Measurements from ENCODE around the gene ZNF525. TPM values are rescaled to one million over a fixed set of nuclear protein-coding genes. Genes with fewer than 3 reads are reported as not detected.

ZNF525 gene
- 3.6 and 7.6 TPM in 2 replicates for total RNA-seq (2014; rRNA removed; shearing (Covaris generic))
- polyA plus RNA-seq (2016; fragmentation: Nextera tagmentation; extraction: Ambion mirVana) = 1.9 and 2.0 TPM in 2 replicates

DNA sequence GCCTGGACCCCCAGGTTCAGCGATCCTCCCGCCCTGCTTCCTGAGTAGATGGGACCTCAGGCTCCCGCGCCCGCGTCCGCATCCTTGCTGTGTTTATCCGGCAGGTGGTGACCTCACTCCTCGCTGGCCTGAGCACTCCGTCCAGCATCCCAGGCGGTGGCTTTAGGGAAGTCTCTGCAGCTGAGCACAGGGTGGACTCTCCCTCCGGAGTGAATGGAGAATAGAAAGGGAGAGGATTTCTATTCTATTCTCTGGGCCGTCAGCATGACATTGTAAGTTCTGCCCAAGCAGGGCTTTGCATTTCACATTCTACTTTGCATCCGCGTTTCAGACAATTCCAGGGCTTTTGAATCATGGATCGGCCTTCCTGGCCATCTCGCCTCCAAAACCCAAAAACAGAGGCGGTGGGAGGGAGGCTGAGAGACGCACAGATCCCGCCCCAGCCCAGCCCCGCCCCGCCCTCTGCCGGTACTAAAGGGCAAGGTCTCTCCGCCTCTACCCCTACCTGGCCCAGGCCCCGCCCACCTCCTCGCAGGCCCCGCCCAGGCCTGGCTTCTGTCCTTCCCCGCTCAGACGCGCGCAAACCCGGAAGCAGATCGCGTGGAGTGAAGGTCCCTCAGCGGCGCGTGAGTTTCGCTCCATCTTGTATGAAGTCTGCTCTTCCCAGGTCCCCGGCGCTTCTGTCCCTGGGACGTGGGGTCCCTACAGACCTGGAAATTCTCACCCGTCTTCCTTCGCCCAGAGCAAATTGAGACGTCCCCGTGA lies at the start of gene ZNF525:
Gene ZNF525 (plus strand): TSS at position 572 of the 765 bp plus-strand sequence. CDS start 6,577 bp downstream, outside the sequence.
- no peaks in the 10 kb centered on the region for H3K9me3 ChIP-seq (ENCODE audit: low read depth)
- H3K36me3 ChIP-seq (ENCODE audit: low read depth) = no peaks in the 10 kb centered on the region
- no peaks in the 10 kb centered on the region for H3K79me2 ChIP-seq (ENCODE audit: insufficient read depth)
- TF ChIP-seq EZH2 (IDR thresholded peaks at IDR 0.05; ENCODE audit: insufficient read depth, poor library complexity, severe bottlenecking) (no peak), EZH2phosphoT487 (IDR thresholded peaks at IDR 0.05; ENCODE audit: insufficient read depth, low read depth) (no peak)
- peak within 1 kb of the TSS; percentile 83 for H3K4me3 ChIP-seq
- peak within 1 kb of the TSS; percentile 93 for H3K4me2 ChIP-seq (ENCODE audit: unreplicated experiment)
- peak; percentile 89 for DNase-seq
- 2% methylated on average over 40 to 45 of the region's 45 CpGs for WGBS, 2 experiments (ENCODE audit: low coverage in 1 of 2, low lambda C conversion rate in 2 of 2, missing lambda C conversion rate in 2 of 2)
- H3K9me2 ChIP-seq (ENCODE audit: insufficient read depth) = no peaks in the 10 kb centered on the region
- no peaks in the 10 kb centered on the region for H3F3A ChIP-seq (ENCODE audit: insufficient read depth)
- peak within 1 kb of the TSS; percentile 93 for H2AFZ ChIP-seq
- H3K27ac ChIP-seq = no peak within 1 kb of the TSS
- no peaks in the 10 kb centered on the region for H3K4me1 ChIP-seq (ENCODE audit: insufficient read depth)
- in situ Hi-C loops (cut with MboI) = no loop called here
- H4K20me1 ChIP-seq (ENCODE audit: insufficient read depth) = no peaks in the 10 kb centered on the region
- peak within 1 kb of the TSS; percentile 78 for H3K9ac ChIP-seq
- H3K27me3 ChIP-seq (replicated peaks; ENCODE audit: insufficient read depth) = no peaks in the 10 kb centered on the region

DNA sequence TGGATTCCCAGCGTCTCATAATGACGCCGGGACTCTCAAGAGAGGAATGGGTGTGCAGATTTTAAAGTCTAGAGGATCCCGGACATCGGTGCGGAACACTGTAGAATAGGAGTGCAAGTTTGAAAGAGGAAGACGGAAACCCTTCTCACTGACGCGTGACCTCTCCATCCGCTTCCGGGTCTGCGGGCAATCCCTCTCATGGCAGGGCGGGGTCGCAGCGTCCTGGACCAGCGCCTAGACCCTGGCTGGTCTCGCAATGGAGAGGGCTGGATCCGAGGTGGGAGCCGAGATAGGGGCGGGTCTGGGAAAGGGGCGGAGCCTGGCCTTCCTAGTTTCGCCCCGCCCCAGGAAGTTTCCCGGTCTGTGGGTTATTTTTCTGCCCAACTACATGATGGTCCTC lies 36.5 kb upstream of the ZNF525 start:
- no peaks in the 10 kb centered on the region for H3K9me3 ChIP-seq (ENCODE audit: low read depth)
- no peak overlapping the region for H3K4me2 ChIP-seq (ENCODE audit: unreplicated experiment)
- peak overlapping the region; percentile 79 for H2AFZ ChIP-seq
- no peaks in the 10 kb centered on the region for H3K9me2 ChIP-seq (ENCODE audit: insufficient read depth)
- no peak overlapping the region for H3K9ac ChIP-seq
- H3K27ac ChIP-seq = no peak overlapping the region
- DNase-seq = peak; percentile 62
- H3K79me2 ChIP-seq (ENCODE audit: insufficient read depth) = peaks cover 3% of the 10 kb centered on the region
- H3K36me3 ChIP-seq (ENCODE audit: low read depth) = no peaks in the 10 kb centered on the region
- no peak for TF ChIP-seq EZH2phosphoT487 (IDR thresholded peaks at IDR 0.05; ENCODE audit: insufficient read depth, low read depth)
- TF ChIP-seq EZH2 (IDR thresholded peaks at IDR 0.05; ENCODE audit: insufficient read depth, poor library complexity, severe bottlenecking) = no peak
- no peaks in the 10 kb centered on the region for H3K4me1 ChIP-seq (ENCODE audit: insufficient read depth)
- 16 to 25% methylated on average over 24 of the region's 24 CpGs for WGBS, 2 experiments (ENCODE audit: low coverage in 1 of 2, low lambda C conversion rate in 2 of 2, missing lambda C conversion rate in 2 of 2)
- no peaks in the 10 kb centered on the region for H4K20me1 ChIP-seq (ENCODE audit: insufficient read depth)
- H3F3A ChIP-seq (ENCODE audit: insufficient read depth) = no peaks in the 10 kb centered on the region
- in situ Hi-C loops (cut with MboI) = no loop called here
- no peaks in the 10 kb centered on the region for H3K27me3 ChIP-seq (replicated peaks; ENCODE audit: insufficient read depth)
- H3K4me3 ChIP-seq = peak overlapping the region; percentile 56

DNA sequence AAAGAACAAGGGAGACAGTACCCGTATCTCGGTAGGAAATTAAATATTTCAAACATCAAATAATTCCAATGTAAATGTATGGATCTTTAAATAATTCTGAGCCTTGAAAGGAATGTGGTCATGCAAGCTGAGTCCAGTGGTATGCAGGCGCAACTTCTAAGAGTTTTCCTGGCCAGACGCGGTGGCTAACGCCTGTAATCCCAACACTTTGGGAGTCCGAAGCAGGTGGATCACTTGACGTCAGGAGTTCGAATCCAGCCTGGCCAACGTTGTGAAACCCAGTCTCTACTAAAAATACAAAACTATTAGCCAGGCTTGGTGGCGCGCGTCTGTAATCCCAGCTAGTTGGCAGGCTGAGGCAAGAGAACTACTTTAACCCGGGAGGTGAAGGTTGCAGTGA lies 33.0 kb upstream of the ZNF525 start:
- H3K36me3 ChIP-seq (ENCODE audit: low read depth) = no peaks in the 10 kb centered on the region
- no peaks in the 10 kb centered on the region for H4K20me1 ChIP-seq (ENCODE audit: insufficient read depth)
- no peaks in the 10 kb centered on the region for H3K9me2 ChIP-seq (ENCODE audit: insufficient read depth)
- WGBS, 2 experiments (ENCODE audit: low coverage in 1 of 2, low lambda C conversion rate in 2 of 2, missing lambda C conversion rate in 2 of 2) = 54 to 63% methylated on average over 14 of the region's 14 CpGs
- H3K79me2 ChIP-seq (ENCODE audit: insufficient read depth) = peaks cover 34% of the 10 kb centered on the region
- no peaks in the 10 kb centered on the region for H3F3A ChIP-seq (ENCODE audit: insufficient read depth)
- peak overlapping the region; percentile 97 for H3K4me3 ChIP-seq
- H3K27me3 ChIP-seq (replicated peaks; ENCODE audit: insufficient read depth) = no peaks in the 10 kb centered on the region
- H2AFZ ChIP-seq = peak overlapping the region; percentile 95
- H3K27ac ChIP-seq = no peak overlapping the region
- 0 out of 2 replicates have a peak, but pooled peaks cover 6% of the 10 kb centered on the region for H3K4me1 ChIP-seq (ENCODE audit: insufficient read depth)
- no peak for DNase-seq
- peak overlapping the region; percentile 89 for H3K4me2 ChIP-seq (ENCODE audit: unreplicated experiment)
- in situ Hi-C loops (cut with MboI) = no loop called here
- H3K9me3 ChIP-seq (ENCODE audit: low read depth) = no peaks in the 10 kb centered on the region
- no peak for TF ChIP-seq EZH2phosphoT487 (IDR thresholded peaks at IDR 0.05; ENCODE audit: insufficient read depth, low read depth)
- TF ChIP-seq EZH2 (IDR thresholded peaks at IDR 0.05; ENCODE audit: insufficient read depth, poor library complexity, severe bottlenecking) = no peak
- H3K9ac ChIP-seq = peak overlapping the region; percentile 88

DNA sequence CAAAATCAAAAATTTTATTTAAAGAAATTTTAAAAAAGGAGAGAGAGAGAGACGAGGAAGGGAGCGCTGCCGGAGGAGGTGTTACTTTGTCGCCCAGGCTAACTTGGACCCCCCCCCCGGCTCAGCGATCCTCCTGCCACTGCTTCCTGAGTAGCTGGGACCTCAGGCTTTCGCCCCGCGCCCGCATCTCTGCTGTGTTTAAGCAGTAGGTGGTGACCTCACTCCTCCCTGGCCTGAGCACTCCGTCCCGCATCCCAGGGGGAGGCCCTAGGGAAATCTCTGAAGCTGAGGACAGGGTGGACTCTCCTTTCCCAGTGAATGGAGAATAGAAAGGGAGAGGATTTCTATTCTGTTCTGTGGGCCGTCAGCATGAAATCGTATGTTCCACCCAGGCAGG lies 32.4 kb upstream of the ZNF525 start:
- H3K27ac ChIP-seq = peak overlapping the region; percentile 63
- H3K9me3 ChIP-seq (ENCODE audit: low read depth) = no peaks in the 10 kb centered on the region
- DNase-seq = peak; percentile 73
- H2AFZ ChIP-seq = peak overlapping the region; percentile 95
- H3K9ac ChIP-seq = peak overlapping the region; percentile 88
- in situ Hi-C loops (cut with MboI) = no loop called here
- WGBS, 2 experiments (ENCODE audit: low coverage in 1 of 2, low lambda C conversion rate in 2 of 2, missing lambda C conversion rate in 2 of 2) = 1 to 3% methylated on average over 14 of the region's 14 CpGs
- H3K79me2 ChIP-seq (ENCODE audit: insufficient read depth) = peaks cover 40% of the 10 kb centered on the region
- peak overlapping the region; percentile 97 for H3K4me3 ChIP-seq
- H4K20me1 ChIP-seq (ENCODE audit: insufficient read depth) = no peaks in the 10 kb centered on the region
- no peaks in the 10 kb centered on the region for H3K27me3 ChIP-seq (replicated peaks; ENCODE audit: insufficient read depth)
- H3K9me2 ChIP-seq (ENCODE audit: insufficient read depth) = no peaks in the 10 kb centered on the region
- TF ChIP-seq EZH2 (IDR thresholded peaks at IDR 0.05; ENCODE audit: insufficient read depth, poor library complexity, severe bottlenecking) (no peak), EZH2phosphoT487 (IDR thresholded peaks at IDR 0.05; ENCODE audit: insufficient read depth, low read depth) (no peak)
- 0 out of 2 replicates have a peak, but pooled peaks cover 6% of the 10 kb centered on the region for H3K4me1 ChIP-seq (ENCODE audit: insufficient read depth)
- no peaks in the 10 kb centered on the region for H3F3A ChIP-seq (ENCODE audit: insufficient read depth)
- peak overlapping the region; percentile 89 for H3K4me2 ChIP-seq (ENCODE audit: unreplicated experiment)
- no peaks in the 10 kb centered on the region for H3K36me3 ChIP-seq (ENCODE audit: low read depth)

All from GM23248 (cell line).